Upper lobe of right lung (tissue), 1 donor: ENCODE data around the gene BTBD2. TPM values are rescaled to one million over a fixed set of nuclear protein-coding genes. Genes with fewer than 3 reads are reported as not detected.
A peak's percentile ranks its signal among the peaks of the same experiment; 100 is the strongest.
"Not testable (repeated sequence)": the region's sequence is repeated elsewhere in the genome, so short reads cannot be mapped to it uniquely, and the experiment has no call there.

Experiments used
- ATAC-seq: fragments of 200-7000 bp; cut with Tn5 transposase; one replicate; pipeline ENCODE4 v1.9.1; 2020; ENCODE audit warnings: mild to moderate bottlenecking, moderate library complexity
- DNase-seq: peaks from one replicate; pipeline ENCODE4 v3.0.0-alpha.2; 2020
- H3K27ac ChIP-seq: fragments of 200-600 bp; one replicate; pipeline ENCODE4 v1.8.0; 2022
- H3K27me3 ChIP-seq: fragments of 200-600 bp; one replicate; pipeline ENCODE4 v1.8.0; 2022; ENCODE audit warnings: mild to moderate bottlenecking
- H3K36me3 ChIP-seq: fragments of 200-600 bp; one replicate; pipeline ENCODE4 v1.8.0; 2022
- H3K4me1 ChIP-seq: fragments of 200-600 bp; one replicate; pipeline ENCODE4 v1.8.0; 2022
- H3K4me3 ChIP-seq: fragments of 200-600 bp; one replicate; pipeline ENCODE4 v1.8.0; 2022; ENCODE audit warnings: mild to moderate bottlenecking
- H3K9me3 ChIP-seq: fragments of 200-600 bp; one replicate; pipeline ENCODE4 v1.8.0; 2022
- CTCF ChIP-seq: fragments of 200-600 bp; IDR thresholded peaks from one replicate; pipeline ENCODE4 v1.8.0; 2022; ENCODE audit warnings: antibody characterized with exemption
- intact Hi-C: fragments of 100-400 bp; cut with DNase I; formaldehyde crosslinking; loops from one replicate; pipeline ENCODE4 v1.11.0; 2022
- total RNA-seq: library from RNA; stranded (reverse); fragmentation: NEBNext Ultra II Directional; extraction: Animal tissue kit (Norgen Biotek cat#: 25700); gene quantifications from one replicate; pipeline ENCODE4 v1.2.1, GENCODE V29; 2021
- donor health status: DM: no; HTN: yes; CAD: no; lungs with severe emphysema.

BTBD2 gene
- total RNA-seq, 1 donor from 2014 or later, result 56.5 TPM

- Histone ChIP-seq H3K9me3 (peaks cover 4% of the 10 kb centered on the region), H3K36me3 (peaks cover 49% of the 10 kb centered on the region), H3K4me3 (no peak overlapping the region), H3K4me1 (peaks cover 33% of the 10 kb centered on the region), H3K27ac (no peak overlapping the region), H3K27me3 (no peaks in the 10 kb centered on the region)
- DNase-seq (peak; percentile 63), ATAC-seq (no peak)
- intact Hi-C loops, result no loop called here
- no peak for TF ChIP-seq CTCF
These were observed 23.0 kb upstream of the BTBD2 start for GRCh38 chr19:2038284-2039088.

- DNase-seq, result peak; percentile 60
- Histone ChIP-seq H3K27me3 (no peaks in the 10 kb centered on the region), H3K36me3 (peaks cover 42% of the 10 kb centered on the region), H3K9me3 (peaks cover 4% of the 10 kb centered on the region), H3K4me3 (no peak overlapping the region), H3K27ac (no peak overlapping the region), H3K4me1 (peaks cover 33% of the 10 kb centered on the region)
- TF ChIP-seq CTCF, result no peak
- ATAC-seq, result no peak
- intact Hi-C loops, result no loop called here
These were observed 22.2 kb upstream of the BTBD2 start for GRCh38 chr19:2037651-2038255.

GRCh38 chr19:2036424-2036823 lies 20.9 kb upstream of the BTBD2 start:
- intact Hi-C loops, result no loop called here
- Histone ChIP-seq H3K27me3 (no peaks in the 10 kb centered on the region), H3K4me3 (no peak overlapping the region), H3K9me3 (peaks cover 4% of the 10 kb centered on the region), H3K27ac (no peak overlapping the region), H3K4me1 (peaks cover 33% of the 10 kb centered on the region), H3K36me3 (peaks cover 32% of the 10 kb centered on the region)
- no peak for ATAC-seq
- TF ChIP-seq CTCF, result no peak
- no peak for DNase-seq

- Histone ChIP-seq H3K4me3 (no peak overlapping the region), H3K27me3 (no peaks in the 10 kb centered on the region), H3K9me3 (peaks cover 4% of the 10 kb centered on the region), H3K36me3 (peaks cover 24% of the 10 kb centered on the region), H3K4me1 (peaks cover 31% of the 10 kb centered on the region), H3K27ac (no peak overlapping the region)
- no peak for ATAC-seq
- intact Hi-C loops, result no loop called here
- peak; percentile 67 for DNase-seq
- no peak for TF ChIP-seq CTCF
These were observed 20.1 kb upstream of the BTBD2 start for GRCh38 chr19:2035590-2035991.

GRCh38 chr19:2034729-2035589 lies 19.4 kb upstream of the BTBD2 start:
- intact Hi-C loops, result no loop called here
- peaks cover 4% of the 10 kb centered on the region for H3K9me3 ChIP-seq
- TF ChIP-seq CTCF, result no peak
- ATAC-seq, result peak; percentile 62
- H3K27me3 ChIP-seq, result no peaks in the 10 kb centered on the region
- H3K36me3 ChIP-seq, result peaks cover 18% of the 10 kb centered on the region
- H3K27ac ChIP-seq, result no peak overlapping the region
- peak; percentile 89 for DNase-seq
- peaks cover 30% of the 10 kb centered on the region for H3K4me1 ChIP-seq
- no peak overlapping the region for H3K4me3 ChIP-seq

GRCh38 chr19:2034253-2034652 lies 18.7 kb upstream of the BTBD2 start:
- H3K27ac ChIP-seq, ATAC-seq, intact Hi-C loops: not testable (repeated sequence)

More at GRCh38 chr19:2034253-2034652, 18.7 kb upstream of the BTBD2 start:
- not testable (repeated sequence) for DNase-seq, H3K27me3 ChIP-seq, H3K4me3 ChIP-seq, H3K9me3 ChIP-seq
- Histone ChIP-seq H3K36me3 (peaks cover 11% of the 10 kb centered on the region), H3K4me1 (peaks cover 36% of the 10 kb centered on the region)
